Stimulated activated CD4-positive, alpha-beta T cell treated with anti-CD3 and anti-CD28 coated beads, Interleukin-4, amount 100 ng/mL, for 48 hours (primary cell): ENCODE data around the gene ESRP2.
A peak's percentile ranks its signal among the peaks of the same experiment; 100 is the strongest.

Source experiments
- DNase-seq, 2 donors: peaks; one replicate each; pipeline ENCODE4 v3.0.0-alpha.2; 2020; ENCODE audit warnings: low read depth in 2 of 2

ESRP2 gene

DNA sequence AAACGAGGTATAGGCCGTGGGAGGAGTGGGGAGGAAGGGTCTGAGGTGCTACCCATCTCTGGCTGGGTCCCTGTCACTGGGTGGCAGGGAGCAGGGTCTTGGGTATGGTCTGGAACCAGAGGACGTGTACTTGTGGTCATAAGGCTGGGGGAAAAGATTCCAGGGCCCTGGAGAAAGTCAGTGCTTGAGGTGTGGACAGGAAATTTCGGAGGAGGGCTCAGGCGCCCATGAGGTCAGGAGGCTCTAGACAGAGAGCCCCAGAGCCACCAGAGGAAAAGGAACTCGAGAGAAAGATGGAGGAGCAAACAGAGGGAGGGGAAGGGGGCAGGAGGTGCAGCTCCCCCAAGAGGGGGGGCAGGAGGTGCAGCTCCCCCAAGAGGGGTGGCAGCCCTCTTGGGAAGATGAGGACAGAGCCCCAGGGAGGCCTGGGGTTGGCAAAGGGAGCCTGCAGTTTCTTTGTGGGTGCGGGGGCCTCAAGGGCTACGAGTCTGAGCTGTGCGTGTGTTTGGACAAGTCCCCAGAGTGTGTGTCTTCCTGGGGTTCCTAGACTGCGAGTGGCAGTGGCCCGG is 27.7 kb upstream of the ESRP2 start:
- no peak for DNase-seq

DNA sequence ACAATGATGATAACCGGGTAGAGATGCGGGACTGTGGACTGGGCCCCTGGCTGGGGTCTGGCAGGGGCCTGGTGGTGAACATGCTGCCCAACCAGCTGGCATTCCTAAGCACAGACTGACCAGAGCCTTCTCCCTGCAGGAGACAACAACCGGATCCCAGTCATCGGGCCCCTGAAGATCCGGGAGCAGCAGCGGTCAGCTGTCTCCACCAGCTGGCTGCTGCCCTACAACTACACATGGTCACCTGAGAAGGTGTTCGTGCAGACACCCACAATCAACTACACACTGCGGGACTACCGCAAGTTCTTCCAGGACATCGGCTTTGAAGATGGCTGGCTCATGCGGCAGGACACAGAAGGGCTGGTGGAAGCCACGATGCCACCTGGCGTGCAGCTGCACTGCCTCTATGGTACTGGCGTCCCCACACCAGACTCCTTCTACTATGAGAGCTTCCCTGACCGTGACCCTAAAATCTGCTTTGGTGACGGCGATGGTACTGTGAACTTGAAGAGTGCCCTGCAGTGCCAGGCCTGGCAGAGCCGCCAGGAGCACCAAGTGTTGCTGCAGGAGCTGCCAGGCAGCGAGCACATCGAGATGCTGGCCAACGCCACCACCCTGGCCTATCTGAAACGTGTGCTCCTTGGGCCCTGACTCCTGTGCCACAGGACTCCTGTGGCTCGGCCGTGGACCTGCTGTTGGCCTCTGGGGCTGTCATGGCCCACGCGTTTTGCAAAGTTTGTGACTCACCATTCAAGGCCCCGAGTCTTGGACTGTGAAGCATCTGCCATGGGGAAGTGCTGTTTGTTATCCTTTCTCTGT is 23.3 kb upstream of the ESRP2 start:
- DNase-seq: no peak

DNA sequence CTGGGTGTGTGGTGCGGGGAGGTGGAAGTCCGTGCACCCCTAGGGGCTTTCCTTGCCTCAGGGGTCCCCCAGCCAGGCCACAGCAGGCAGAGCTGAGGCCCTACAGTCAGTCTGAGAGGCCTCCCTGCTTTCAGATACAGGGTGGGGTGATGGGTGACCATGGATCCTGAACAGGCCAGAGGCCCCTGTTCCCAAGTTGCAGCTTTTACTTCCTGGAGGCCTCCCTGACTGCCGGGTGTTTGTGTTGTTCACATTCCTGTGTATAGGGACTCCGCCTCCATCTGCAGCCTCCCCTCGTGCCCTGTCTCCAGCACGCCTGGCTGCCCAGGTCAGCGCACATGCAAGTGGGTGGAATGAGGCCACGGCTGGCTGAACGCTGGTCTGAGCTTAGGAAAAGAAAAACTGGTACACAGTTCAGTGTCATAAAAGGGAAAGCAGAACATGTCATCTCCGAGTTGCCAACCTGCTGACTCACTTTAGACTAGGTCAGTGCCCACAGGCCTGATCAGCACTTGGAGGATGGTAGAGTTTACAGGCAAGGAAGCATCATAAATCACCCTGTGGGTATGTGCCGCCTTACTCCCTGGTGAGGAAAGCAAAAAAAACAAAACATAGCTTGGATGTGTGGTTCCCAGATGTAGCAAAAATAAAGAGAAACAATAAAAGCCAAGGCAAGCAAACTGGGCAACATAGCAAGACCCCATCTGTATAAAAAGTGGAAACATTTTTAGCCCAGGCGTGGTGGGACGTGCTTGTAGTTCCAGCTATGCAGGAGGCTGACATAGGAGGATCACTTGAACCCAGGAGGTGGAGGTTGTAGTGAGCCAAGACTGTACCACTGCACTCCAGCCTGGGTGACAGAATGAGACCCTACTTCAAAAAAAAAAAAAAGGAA is 22.2 kb upstream of the ESRP2 start:
- no peak for DNase-seq

DNA sequence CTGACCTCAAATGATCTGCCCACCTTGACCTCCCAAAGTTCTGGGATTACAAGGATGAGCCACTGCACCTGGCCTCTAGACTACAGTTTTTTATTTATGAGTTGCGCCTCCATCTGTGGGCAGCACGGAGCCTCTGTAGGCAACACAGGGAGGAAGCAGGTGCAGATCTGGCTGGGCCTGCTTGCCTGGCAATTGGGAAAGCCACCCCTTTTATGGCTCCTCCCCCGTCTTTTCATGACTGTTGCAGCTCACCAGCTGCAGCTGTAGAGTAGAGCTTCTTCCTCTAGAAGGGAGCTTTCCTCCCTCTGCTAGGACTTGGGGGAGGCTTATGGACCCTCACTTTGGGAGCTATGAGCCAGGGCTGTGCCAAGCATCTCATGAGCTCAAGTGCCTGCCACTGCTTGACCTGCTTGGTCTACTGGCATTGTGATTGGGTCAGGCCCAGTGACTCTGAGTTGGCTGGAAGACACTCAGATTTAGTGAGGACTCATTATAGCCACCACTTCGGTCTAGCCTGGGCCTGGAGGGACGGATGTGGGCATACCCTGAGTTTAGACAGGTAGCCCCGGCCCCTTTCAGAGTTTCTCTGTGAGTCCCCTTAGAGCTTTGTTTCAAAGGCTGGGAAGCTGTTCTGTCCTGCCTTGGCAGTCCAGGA is 21.5 kb upstream of the ESRP2 start:
- no peak for DNase-seq

DNA sequence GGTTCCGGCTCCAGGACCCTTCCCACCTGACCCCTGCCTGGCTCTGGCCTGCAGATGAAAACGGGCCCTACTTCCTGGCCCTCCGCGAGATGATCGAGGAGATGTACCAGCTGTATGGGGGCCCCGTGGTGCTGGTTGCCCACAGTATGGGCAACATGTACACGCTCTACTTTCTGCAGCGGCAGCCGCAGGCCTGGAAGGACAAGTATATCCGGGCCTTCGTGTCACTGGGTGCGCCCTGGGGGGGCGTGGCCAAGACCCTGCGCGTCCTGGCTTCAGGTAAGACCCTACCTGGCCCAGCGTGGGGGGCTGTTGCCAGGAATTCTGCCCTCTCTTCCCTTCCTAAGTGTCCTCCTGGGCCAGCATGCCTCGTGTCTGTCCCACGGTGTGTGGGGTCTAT is 19.8 kb upstream of the ESRP2 start:
- no peak for DNase-seq

DNA sequence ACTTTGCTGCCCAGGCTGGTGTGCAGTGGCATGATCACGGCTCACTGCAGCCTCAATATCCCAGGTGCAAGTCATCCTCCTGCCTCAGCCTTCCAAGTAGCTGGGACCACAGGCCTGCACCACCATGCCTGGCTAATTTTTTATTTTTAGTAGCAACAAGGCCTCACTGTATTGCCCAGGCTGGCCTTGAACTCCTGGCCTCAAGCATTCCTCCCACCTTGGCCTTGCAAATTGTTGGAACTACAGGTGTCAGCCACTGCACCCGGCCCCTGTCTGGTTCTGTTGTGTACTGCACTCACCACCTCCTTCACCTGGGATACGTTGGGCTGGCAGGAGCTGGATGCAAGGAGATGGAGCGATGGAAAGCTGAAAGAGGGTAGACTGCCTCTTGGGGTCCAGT is 17.8 kb upstream of the ESRP2 start:
- no peak for DNase-seq

DNA sequence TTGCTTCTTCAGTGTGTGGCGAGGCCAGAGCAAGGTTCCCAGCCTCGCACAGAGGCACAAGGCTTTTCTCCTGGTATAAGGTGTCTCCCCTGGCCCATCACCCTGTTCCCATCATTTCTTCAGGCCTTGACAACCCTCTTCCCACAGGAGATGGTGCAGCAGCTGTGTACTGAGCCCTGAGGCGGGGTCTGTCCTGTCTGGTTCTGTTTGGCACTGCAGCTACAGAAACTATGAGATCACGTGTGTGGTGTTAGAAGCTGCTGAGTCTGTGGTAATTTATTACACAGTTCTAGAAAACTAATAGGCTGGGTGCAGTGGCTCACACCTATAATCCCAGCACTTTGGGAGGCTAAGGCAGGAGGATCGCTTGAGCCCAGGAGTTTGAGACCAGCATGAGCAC is 16.5 kb upstream of the ESRP2 start:
- no peak for DNase-seq

DNA sequence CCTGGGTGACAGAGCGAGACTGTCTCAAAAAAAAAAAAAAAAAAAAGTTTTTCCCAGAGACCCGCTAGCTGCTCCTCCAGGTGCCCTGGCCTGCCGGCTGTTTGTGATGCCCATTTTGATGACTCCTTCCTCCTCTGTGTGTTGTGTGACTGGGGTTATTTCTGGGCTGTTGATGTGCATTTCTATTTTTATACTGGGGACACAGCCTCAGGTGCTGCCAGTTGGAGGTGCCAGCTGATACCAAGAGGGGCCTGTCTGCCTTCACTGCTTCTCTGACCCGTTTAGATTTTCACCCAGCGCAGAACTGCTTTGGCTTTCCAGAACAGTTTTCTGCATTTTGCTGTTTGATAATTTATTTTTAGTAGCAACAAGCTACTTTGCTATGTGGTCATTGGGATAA is 15.9 kb upstream of the ESRP2 start:
- no peak for DNase-seq

DNA sequence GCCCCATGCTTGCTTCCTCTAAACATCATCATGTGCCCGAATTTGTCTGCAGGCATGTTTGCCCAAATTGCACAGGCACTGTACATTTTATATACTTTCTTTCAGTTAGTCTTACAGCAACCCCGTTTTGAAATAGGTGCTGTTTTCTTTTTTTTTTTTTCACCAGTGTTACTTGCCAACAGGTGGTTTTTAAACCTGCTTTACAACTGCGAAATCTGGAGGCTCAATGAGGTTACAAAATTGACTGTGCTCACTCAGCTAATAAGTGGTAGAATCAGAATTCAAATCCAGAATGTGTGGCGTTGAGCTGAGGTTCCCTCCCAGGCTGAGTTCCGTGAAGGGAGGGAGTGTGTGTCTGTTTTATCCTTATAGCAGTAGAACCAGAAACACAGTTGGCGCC is 15.0 kb upstream of the ESRP2 start:
- no peak for DNase-seq

DNA sequence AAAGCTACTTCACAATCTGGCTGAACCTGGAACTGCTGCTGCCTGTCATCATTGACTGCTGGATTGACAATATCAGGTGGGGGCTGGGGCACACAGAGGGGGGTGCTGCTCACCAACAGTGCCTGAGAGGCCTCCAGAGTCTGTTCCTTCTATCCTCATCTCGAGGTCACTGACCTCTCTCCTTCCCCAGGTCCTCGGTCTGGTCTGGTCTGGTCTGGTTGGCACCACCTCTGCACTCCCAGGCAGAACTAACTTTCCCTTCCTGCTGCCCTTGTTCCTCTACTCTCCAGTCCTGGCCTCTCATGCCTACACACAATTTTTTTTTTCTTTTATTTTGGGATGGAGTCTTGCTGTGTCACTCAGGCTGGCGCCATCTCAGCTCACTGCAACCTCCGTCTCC is 13.4 kb upstream of the ESRP2 start:
- DNase-seq: no peak

DNA sequence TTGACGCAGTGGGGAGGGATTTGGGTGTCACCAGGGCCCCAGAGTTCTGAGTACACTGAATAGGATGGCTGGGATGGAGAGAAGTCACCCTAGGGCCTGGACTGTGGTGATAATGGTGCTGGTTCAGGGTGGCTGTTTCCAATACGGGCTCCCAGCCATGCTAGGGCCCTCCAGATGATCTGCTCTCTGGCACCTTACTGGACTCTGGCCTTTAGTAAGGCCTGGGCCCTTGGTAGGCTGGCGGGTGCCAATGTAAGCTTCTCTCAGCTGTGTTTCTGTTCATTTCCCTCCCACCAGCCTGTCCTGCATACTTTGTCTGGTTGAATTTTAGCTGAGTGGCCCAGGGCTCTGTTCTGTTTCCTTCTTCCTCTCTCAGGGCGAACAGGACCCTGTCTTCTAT is 12.0 kb upstream of the ESRP2 start:
- no peak for DNase-seq

DNA sequence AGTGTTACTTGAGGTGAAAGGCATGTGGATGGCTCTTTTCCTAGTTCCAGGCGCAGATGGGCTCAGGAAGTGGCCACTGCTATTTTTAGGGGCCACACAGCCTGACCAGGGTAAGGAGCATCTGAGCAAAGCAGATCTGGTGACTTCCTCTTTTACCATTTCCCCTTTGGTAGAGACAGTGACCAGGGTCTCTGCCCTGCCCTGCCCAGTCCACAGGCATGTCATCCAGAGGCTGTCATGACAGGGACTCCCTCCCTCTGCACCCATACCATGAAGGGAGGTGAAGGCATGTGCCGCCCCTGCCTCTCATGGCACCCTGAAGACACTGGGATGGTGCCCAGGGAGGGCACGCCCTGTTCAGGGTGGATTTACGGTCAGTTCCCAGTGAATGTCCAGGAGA is 11.5 kb upstream of the ESRP2 start:
- DNase-seq: no peak

DNA sequence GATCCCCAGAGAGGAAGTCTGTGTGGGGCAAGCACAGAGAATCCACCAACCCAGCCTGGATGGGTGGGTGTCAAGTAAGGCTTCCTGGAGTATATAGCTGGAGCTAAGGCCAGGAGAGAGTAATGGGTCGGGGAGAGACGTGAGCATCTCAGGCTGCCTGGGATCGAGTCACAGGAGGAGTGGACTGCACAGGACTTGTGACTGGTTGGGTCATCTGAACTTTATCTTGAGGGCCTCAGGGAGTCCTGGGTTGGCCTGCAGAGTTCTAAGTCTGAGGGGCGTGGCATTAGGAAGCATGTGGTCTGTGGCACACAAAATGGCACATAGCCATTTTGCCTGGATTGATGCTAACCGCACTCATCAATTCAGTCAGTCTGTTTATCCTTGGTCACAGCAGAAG is 10.7 kb upstream of the ESRP2 start:
- no peak for DNase-seq

DNA sequence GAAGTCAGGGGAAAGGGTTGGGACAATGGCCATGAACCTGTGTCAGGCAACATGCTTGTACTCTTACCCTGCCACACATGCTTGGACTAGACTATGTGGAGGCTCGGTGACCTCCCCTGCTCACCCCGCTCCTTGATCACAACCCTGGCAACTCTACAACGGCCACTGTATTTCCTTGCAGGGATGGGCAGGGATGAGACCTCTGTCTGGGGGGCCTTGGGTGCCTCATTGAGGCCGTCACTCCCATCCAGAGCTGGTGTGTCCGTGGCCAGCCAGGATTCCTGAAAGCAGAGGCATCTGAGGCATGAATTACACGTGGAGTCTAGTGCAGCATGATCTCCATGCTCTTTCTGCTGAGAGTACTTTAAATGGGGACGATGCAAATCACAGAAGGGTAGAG is 10.2 kb upstream of the ESRP2 start:
- DNase-seq: no peak

DNA sequence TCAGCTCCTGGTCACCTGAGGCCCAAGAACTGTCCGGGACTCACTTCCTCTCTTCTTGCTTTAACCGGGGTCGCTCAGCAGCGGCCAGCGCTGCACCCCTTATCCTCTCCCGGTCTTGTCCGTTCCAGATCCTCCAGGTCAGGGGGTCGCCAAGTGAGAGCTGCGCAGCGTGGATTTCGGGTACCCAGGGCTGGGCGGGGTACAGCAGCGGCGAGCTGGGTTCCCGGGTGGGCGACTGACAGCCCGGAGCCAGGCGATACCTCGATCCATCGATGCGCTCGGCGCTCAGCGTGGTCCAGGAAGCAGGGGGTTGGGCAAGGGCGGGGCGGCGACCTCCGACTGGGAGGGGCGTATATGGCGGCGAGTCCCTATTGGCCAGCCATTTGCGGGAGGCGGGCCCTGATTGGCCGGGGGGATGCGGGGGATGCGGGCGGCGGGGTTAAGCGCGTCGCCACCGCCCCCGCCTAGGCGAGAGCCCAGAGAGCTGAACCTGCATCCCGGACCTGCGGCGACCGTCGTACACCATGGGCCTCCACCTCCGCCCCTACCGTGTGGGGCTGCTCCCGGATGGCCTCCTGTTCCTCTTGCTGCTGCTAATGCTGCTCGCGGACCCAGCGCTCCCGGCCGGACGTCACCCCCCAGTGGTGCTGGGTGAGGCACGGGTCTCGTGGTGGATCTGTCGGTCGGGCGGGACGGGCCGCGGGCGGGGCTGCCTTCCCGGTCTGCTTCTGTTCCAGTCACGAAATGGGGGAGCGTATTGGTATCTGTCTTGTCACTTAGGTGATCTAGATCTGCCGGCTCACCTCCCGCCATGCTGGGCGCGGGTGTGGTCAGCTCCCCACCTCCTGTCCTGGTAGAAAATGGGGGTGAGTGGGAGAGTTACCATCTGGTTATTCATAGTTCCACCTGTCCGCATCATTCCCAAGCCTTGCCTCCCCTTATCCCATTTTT is 9.3 kb upstream of the ESRP2 start, which contains the start of gene PLA2G15:
TSS of gene PLA2G15 (plus strand) at position 471 of the 951 bp plus-strand sequence. CDS start at position 525, 54 bp downstream.
- DNase-seq: peak; percentile 96 to 98

DNA sequence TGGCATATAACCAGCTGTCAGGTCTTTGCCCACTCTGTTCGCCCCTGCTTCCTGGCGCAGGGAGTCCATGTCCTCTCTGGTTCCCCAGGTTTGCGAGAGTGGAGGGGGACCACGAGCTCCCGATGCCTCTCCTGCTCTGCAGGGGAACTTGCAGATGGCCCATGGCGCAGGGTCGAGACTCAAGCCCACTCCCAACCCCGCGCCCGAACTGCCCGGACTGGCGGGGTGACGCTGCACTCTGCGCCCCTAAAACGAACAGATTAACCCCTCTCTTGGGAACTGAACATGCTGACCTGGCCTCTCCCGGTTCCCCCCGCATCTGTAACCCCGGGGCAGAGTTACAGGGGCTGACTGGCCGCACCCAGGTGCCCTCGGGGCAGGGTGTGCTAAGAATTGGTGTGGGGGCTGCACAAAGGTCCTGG is 8.6 kb upstream of the ESRP2 start:
- DNase-seq: no peak

DNA sequence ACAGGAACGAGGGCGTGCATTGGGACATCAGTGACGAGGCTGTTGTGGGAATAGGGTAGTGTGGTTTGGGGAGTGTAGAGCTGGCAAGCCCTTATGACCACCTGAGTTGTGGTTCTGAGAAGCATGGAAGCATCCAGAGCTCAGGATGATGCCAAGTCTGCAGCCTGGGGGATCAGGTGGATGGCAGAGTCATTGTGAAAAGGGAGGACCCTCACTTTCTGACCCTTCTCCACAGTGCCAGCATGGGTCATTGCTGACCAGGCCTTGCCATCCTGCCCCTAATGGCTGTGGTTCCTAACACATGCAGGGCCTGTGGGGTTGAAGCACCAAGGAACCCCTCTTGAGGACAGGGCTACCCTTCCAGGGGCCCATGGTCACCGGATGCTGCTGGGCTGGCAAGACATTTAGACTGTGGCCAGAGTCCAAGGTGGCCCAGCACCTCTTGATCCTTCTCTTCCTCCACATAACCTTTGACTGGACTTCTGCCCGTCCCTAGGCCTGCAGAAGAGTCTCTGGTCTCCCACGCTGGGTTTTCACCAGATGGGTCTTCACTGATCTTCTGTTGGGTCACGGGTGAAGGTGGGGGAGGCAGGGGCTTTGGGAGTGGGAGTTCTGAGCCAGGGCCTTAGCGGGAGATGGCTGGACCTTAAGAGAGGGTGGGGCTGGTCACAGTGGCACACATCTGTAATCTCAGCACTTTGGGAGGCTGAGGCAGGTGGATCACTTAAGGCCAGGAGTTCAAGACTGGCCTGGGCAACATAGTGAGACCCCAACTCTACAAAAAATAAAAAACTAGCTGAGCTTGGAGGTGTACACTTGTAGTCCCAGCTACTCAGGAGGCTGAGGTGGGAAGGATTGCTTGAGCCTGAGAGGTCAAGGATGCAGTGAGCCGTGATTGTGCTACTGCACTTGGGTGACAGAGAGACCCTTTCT is 7.3 kb upstream of the ESRP2 start:
- no peak for DNase-seq

DNA sequence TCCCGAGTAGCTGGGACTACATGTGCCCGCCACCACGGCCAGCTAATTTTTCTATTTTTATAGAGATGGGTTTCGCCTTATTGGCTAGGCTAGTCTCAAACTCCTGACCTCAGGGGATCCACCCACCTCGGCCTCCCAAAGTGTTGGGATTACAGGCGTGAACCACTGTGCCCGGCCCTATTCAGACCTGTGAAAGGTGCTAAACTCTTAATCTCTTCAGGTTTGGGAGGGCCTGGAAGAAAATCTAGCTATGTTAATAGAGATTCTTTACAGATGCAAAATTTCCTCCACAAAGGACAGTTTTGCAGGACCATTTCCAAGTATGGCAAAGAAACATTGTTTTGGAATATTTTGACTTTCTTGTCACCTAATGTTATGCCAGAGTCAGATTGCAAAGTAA is 6.2 kb upstream of the ESRP2 start:
- DNase-seq: no peak

DNA sequence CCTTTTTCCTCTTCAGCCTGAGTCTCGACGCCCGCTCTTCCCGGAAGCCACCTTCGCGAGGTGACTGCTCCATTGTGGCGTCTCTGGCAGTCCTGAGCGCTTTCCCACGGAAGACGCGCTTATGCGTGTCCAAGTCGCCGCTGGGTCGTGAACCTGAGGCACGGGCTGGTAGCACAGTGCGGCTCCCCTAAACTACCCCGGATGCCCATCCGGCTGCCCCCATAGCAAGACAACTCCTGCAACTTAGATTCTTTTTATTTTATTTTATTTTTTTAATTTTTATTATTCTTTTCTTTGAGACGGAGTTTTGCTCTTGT is 2.1 kb upstream of the ESRP2 start:
- DNase-seq: no peak
